Keratinocyte (primary cell): ENCODE results near the gene R3HDM2. TPM values are rescaled to one million over a fixed set of nuclear protein-coding genes. Genes with fewer than 3 reads are reported as not detected.
A peak's percentile ranks its signal among the peaks of the same experiment; 100 is the strongest.

ENCODE experiments used
- DNase-seq: peaks from one replicate; pipeline ENCODE4 v3.0.0-alpha.2; 2011; ENCODE audit warnings: low read depth, missing footprints, low spot score
- FAIRE-seq: peaks from 2 replicates; lab custom pipeline; 2011; peaks lifted over from hg19 to GRCh38; lab: Jason Lieb, UNC
- H2AFZ ChIP-seq: 2 replicates; pipeline ENCODE4 v1.6.0; 2012; ENCODE audit warnings: low read length, control low read depth, inconsistent platforms; ENCODE audit not compliant: control insufficient read depth
- H3K27ac ChIP-seq: 2 replicates; pipeline ENCODE4 v1.5.1; 2011; ENCODE audit warnings: low read length; ENCODE audit not compliant: control insufficient read depth, insufficient read depth
- H3K27me3 ChIP-seq: 3 replicates; pipeline ENCODE4 v1.6.0; 2011; ENCODE audit warnings: low read length; ENCODE audit not compliant: control insufficient read depth, insufficient read depth; ENCODE audit errors: extremely low read depth
- H3K36me3 ChIP-seq, 2 experiments: 2 replicates in 1 of 2; 3 replicates in 1 of 2; pipeline ENCODE4 v1.5.1; 2011; ENCODE audit warnings: low read length in 2 of 2, mild to moderate bottlenecking in 1 of 2; ENCODE audit not compliant: control insufficient read depth in 2 of 2, insufficient read depth in 2 of 2; ENCODE audit errors: extremely low read depth in 1 of 2
- H3K4me1 ChIP-seq: 3 replicates; pipeline ENCODE4 v1.5.1; 2011; ENCODE audit warnings: low read length; ENCODE audit not compliant: control insufficient read depth, insufficient read depth; ENCODE audit errors: extremely low read depth
- H3K4me2 ChIP-seq: 3 replicates; pipeline ENCODE4 v1.6.0; 2011; ENCODE audit warnings: low read depth, low read length; ENCODE audit not compliant: control insufficient read depth, insufficient read depth; ENCODE audit errors: extremely low read depth
- H3K4me3 ChIP-seq, 3 experiments: fragments of 200-600 bp in 1 of 3; sonication (generic) in 1 of 3; 2 replicates in 2 of 3; 3 replicates in 1 of 3; pipeline ENCODE4 v1.5.1; 2011 to 2016; ENCODE audit warnings: low read length in 3 of 3, mild to moderate bottlenecking in 3 of 3, control low read depth in 2 of 3, inconsistent platforms in 1 of 3, low read depth in 1 of 3, mixed read lengths in 1 of 3, mixed run types in 1 of 3, moderate library complexity in 1 of 3; ENCODE audit not compliant: control insufficient read depth in 2 of 3, insufficient read depth in 2 of 3; ENCODE audit errors: extremely low read depth in 1 of 3
- H3K79me2 ChIP-seq: 2 replicates; pipeline ENCODE4 v1.6.0; 2012; ENCODE audit warnings: low read length; ENCODE audit not compliant: control insufficient read depth, insufficient read depth
- H3K9ac ChIP-seq: 3 replicates; pipeline ENCODE4 v1.6.0; 2011; ENCODE audit warnings: low read length; ENCODE audit not compliant: control insufficient read depth, insufficient read depth; ENCODE audit errors: extremely low read depth
- H3K9me1 ChIP-seq: 3 replicates; pipeline ENCODE4 v1.6.0; 2011; ENCODE audit warnings: low read length; ENCODE audit not compliant: control insufficient read depth, insufficient read depth; ENCODE audit errors: extremely low read depth
- H3K9me3 ChIP-seq: 2 replicates; pipeline ENCODE4 v1.5.1; 2012; ENCODE audit warnings: low read depth, low read length; ENCODE audit not compliant: control insufficient read depth
- H4K20me1 ChIP-seq: 3 replicates; pipeline ENCODE4 v1.6.0; 2011; ENCODE audit warnings: low read length; ENCODE audit not compliant: control insufficient read depth, insufficient read depth; ENCODE audit errors: extremely low read depth
- EZH2 ChIP-seq: IDR thresholded peaks from one replicate; pipeline ENCODE4 v1.6.1; 2012; ENCODE audit warnings: inconsistent platforms, mild to moderate bottlenecking, low read length, moderate library complexity
- dilution Hi-C: fragments of 300-500 bp; cut with MboI; formaldehyde crosslinking; loops from one replicate; pipeline ENCODE4 v1.7.0; 2020; ENCODE audit warnings: low sequenced_read_pairs; ENCODE audit not compliant: extremely low pct_ligation_motif_present
- polyA plus RNA-seq, 5 experiments: library from polyadenylated mRNA; depleted of rRNA in 3 of 5; stranded (reverse) in 3 of 5; stranded (forward) in 1 of 5; unstranded in 1 of 5; fragments of >200 nt; gene quantifications; 1 replicate in 1 of 5; 2 replicates in 3 of 5; 3 replicates in 1 of 5; pipeline versions ENCODE4 v1.2.1 to v1.2.3, GENCODE V29; 2011 to 2012; ENCODE audit warnings: missing spikeins in 2 of 5, low read depth in 1 of 5, low replicate concordance in 1 of 5
- TF ChIP-seq, protein P1 (sequence below), 3 experiments: IDR thresholded peaks in 1 of 3; conservative IDR thresholded peaks in 1 of 3; optimal IDR thresholded peaks in 1 of 3; 2 replicates in 2 of 3; 3 replicates in 1 of 3; pipeline versions ENCODE3 to v1.5.1; 2011; ENCODE audit warnings: low read length in 3 of 3, mild to moderate bottlenecking in 3 of 3, moderate library complexity in 2 of 3, control low read depth in 1 of 3, inconsistent platforms in 1 of 3; ENCODE audit not compliant: insufficient read depth in 2 of 3; ENCODE audit errors: extremely low read depth in 1 of 3

The R3HDM2 gene
- polyA plus RNA-seq, 1 donor (not counting 4 experiments of a cell fraction or from before 2014, with no cell fraction given) = 11.1 TPM

- peaks cover 7% of the 10 kb centered on the region for H3K79me2 ChIP-seq
- no peak overlapping the region for H2AFZ ChIP-seq
- DNase-seq = no peak
- H3K4me3 ChIP-seq = no peak overlapping the region
- H3K27me3 ChIP-seq = peaks cover 17% of the 10 kb centered on the region
- H4K20me1 ChIP-seq = no peaks in the 10 kb centered on the region
- H3K27ac ChIP-seq = no peak overlapping the region
- no peaks in the 10 kb centered on the region for H3K36me3 ChIP-seq
- dilution Hi-C loops = no loop called here
- no peaks in the 10 kb centered on the region for H3K9me1 ChIP-seq
- no peak overlapping the region for H3K4me2 ChIP-seq
- H3K9ac ChIP-seq = no peak overlapping the region
- TF ChIP-seq EZH2 = no peak
- TF ChIP-seq, protein P1, sequence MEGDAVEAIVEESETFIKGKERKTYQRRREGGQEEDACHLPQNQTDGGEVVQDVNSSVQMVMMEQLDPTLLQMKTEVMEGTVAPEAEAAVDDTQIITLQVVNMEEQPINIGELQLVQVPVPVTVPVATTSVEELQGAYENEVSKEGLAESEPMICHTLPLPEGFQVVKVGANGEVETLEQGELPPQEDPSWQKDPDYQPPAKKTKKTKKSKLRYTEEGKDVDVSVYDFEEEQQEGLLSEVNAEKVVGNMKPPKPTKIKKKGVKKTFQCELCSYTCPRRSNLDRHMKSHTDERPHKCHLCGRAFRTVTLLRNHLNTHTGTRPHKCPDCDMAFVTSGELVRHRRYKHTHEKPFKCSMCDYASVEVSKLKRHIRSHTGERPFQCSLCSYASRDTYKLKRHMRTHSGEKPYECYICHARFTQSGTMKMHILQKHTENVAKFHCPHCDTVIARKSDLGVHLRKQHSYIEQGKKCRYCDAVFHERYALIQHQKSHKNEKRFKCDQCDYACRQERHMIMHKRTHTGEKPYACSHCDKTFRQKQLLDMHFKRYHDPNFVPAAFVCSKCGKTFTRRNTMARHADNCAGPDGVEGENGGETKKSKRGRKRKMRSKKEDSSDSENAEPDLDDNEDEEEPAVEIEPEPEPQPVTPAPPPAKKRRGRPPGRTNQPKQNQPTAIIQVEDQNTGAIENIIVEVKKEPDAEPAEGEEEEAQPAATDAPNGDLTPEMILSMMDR (optimal IDR thresholded peaks at IDR 0.05 in 1 of 3, IDR thresholded peaks at IDR 0.05 in 1 of 3, conservative IDR thresholded peaks at IDR 0.05 in 1 of 3; ENCODE audit: extremely low read depth in 1 of 3, insufficient read depth in 2 of 3, low read length in 3 of 3) = peak in 1 of 3 experiments; percentile 27
- no peak for FAIRE-seq
- no peaks in the 10 kb centered on the region for H3K9me3 ChIP-seq
- peaks cover 6% of the 10 kb centered on the region for H3K4me1 ChIP-seq
These were observed 205.7 kb downstream of the R3HDM2 start for GRCh38 chr12:57224973-57225679.

- H3K4me2 ChIP-seq = no peak overlapping the region
- H4K20me1 ChIP-seq = no peaks in the 10 kb centered on the region
- FAIRE-seq (no peak), DNase-seq (no peak)
- H2AFZ ChIP-seq = no peak overlapping the region
- H3K4me3 ChIP-seq = no peak overlapping the region
- dilution Hi-C loops = no loop called here
- H3K4me1 ChIP-seq = peaks cover 6% of the 10 kb centered on the region
- H3K27ac ChIP-seq = no peak overlapping the region
- peaks cover 23% of the 10 kb centered on the region for H3K27me3 ChIP-seq
- H3K79me2 ChIP-seq = no peaks in the 10 kb centered on the region
- no peaks in the 10 kb centered on the region for H3K9me1 ChIP-seq
- no peaks in the 10 kb centered on the region for H3K36me3 ChIP-seq
- no peak for TF ChIP-seq EZH2
- TF ChIP-seq, protein P1 (optimal IDR thresholded peaks at IDR 0.05 in 1 of 3, IDR thresholded peaks at IDR 0.05 in 1 of 3, conservative IDR thresholded peaks at IDR 0.05 in 1 of 3; ENCODE audit: extremely low read depth in 1 of 3, insufficient read depth in 2 of 3, low read length in 3 of 3) = no peak
- no peaks in the 10 kb centered on the region for H3K9me3 ChIP-seq
- no peak overlapping the region for H3K9ac ChIP-seq
These were observed 206.4 kb downstream of the R3HDM2 start for GRCh38 chr12:57224278-57224972.
